Upper lobe of left lung (tissue), 6 donors: ENCODE data around the gene CCDC197. TPM values are rescaled to one million over a fixed set of nuclear protein-coding genes. Genes with fewer than 3 reads are reported as not detected.
A peak's percentile ranks its signal among the peaks of the same experiment; 100 is the strongest.

Experiments used
- ATAC-seq, 2 donors: fragments of 200-7000 bp; cut with Tn5 transposase; one replicate each; pipeline ENCODE4 v1.9.1; 2022; ENCODE audit warnings: mild to moderate bottlenecking in 2 of 2, moderate library complexity in 2 of 2; ENCODE audit not compliant: low FRiP score in 2 of 2
- DNase-seq, 2 donors: peaks; one replicate each; pipeline ENCODE4 v3.0.0-alpha.2; 2019 to 2020
- H3K27ac ChIP-seq, 4 donors: fragments of 200-600 bp; sonication (generic); one replicate each; pipeline ENCODE4 v1.5.1; 2016 to 2019
- H3K27me3 ChIP-seq, 4 donors: fragments of 200-600 bp; sonication (generic); one replicate each; pipeline ENCODE4 v1.5.1; 2017 to 2019
- H3K36me3 ChIP-seq, 4 donors: fragments of 200-600 bp; sonication (generic); one replicate each; pipeline ENCODE4 v1.5.1; 2016 to 2019
- H3K4me1 ChIP-seq, 4 donors: fragments of 200-600 bp; sonication (generic); one replicate each; pipeline ENCODE4 v1.5.1; 2018 to 2019
- H3K4me3 ChIP-seq, 4 donors: fragments of 200-600 bp; sonication (generic); one replicate each; pipeline ENCODE4 v1.5.1; 2017 to 2019; ENCODE audit warnings: mild to moderate bottlenecking in 2 of 4, moderate library complexity in 1 of 4
- H3K9me3 ChIP-seq, 4 donors: fragments of 200-600 bp; sonication (generic); one replicate each; pipeline ENCODE4 v1.5.1; 2018 to 2019
- EP300 ChIP-seq, 4 donors: sonication (generic); formaldehyde crosslinking; IDR thresholded peaks; one replicate each; pipeline ENCODE4 v1.5.1; 2017; ENCODE audit warnings: antibody characterized with exemption in 4 of 4, control low read depth in 2 of 4
- POLR2A ChIP-seq, 4 donors: fragments of 450-650 bp; IDR thresholded peaks; one replicate each; pipeline ENCODE4 v1.5.1; 2016 to 2017; ENCODE audit warnings: antibody characterized with exemption in 4 of 4, mild to moderate bottlenecking in 2 of 4
- POLR2AphosphoS5 ChIP-seq, 2 donors: sonication (generic); formaldehyde crosslinking; IDR thresholded peaks; one replicate each; pipeline ENCODE4 v1.5.1; 2017; ENCODE audit warnings: antibody characterized with exemption in 2 of 2
- WGBS, 2 donors: methylation state at CpG; one replicate each; pipeline ENCODE4 v1.1.5; 2017 to 2018; 5-methylcytosine and 5-hydroxymethylcytosine counted together
- total RNA-seq, 6 donors: library from RNA; depleted of rRNA in 4 of 6; stranded (reverse); fragments of >200 nt in 4 of 6; gene quantifications; one replicate each; pipeline versions ENCODE4 v1.1.0 to v1.2.1, GENCODE V29; 2016 to 2021
- TF ChIP-seq, protein P1 (sequence below), 6 experiments: fragments of 450-650 bp in 4 of 6; fragments of 200-600 bp in 2 of 6; sonication (generic) in 2 of 6; IDR thresholded peaks; one replicate each; pipeline ENCODE4 v1.5.1; 2016 to 2019; ENCODE audit warnings: antibody characterized with exemption in 6 of 6
- donor health status: DM: no; HTN: no; CAD: no; lungs with moderate emphysema.
- donor health status: DM: no; HTN: yes; CAD: no; lungs with severe emphysema.

The CCDC197 gene
- total RNA-seq, 6 donors from 2014 or later = not detected

- H3K36me3 ChIP-seq = no peaks in the 10 kb centered on the region
- H3K27ac ChIP-seq = no peak overlapping the region
- H3K9me3 ChIP-seq = no peaks in the 10 kb centered on the region
- TF ChIP-seq EP300 (IDR thresholded peaks at IDR 0.05) = no peak
- TF ChIP-seq POLR2A (IDR thresholded peaks at IDR 0.05) = no peak
- TF ChIP-seq, protein P1, sequence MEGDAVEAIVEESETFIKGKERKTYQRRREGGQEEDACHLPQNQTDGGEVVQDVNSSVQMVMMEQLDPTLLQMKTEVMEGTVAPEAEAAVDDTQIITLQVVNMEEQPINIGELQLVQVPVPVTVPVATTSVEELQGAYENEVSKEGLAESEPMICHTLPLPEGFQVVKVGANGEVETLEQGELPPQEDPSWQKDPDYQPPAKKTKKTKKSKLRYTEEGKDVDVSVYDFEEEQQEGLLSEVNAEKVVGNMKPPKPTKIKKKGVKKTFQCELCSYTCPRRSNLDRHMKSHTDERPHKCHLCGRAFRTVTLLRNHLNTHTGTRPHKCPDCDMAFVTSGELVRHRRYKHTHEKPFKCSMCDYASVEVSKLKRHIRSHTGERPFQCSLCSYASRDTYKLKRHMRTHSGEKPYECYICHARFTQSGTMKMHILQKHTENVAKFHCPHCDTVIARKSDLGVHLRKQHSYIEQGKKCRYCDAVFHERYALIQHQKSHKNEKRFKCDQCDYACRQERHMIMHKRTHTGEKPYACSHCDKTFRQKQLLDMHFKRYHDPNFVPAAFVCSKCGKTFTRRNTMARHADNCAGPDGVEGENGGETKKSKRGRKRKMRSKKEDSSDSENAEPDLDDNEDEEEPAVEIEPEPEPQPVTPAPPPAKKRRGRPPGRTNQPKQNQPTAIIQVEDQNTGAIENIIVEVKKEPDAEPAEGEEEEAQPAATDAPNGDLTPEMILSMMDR (IDR thresholded peaks at IDR 0.05) = no peak
- no peak for TF ChIP-seq POLR2AphosphoS5 (IDR thresholded peaks at IDR 0.05)
- 70 to 73% methylated on average over 6 to 11 of the region's 11 CpGs for WGBS, 2 donors
- H3K4me3 ChIP-seq = no peak overlapping the region
- no peaks in the 10 kb centered on the region for H3K27me3 ChIP-seq
- H3K4me1 ChIP-seq = no peaks in the 10 kb centered on the region
- DNase-seq (no peak), ATAC-seq (no peak)
Measured at GRCh38 chr14:93980456-93981201, 16.5 kb upstream of the CCDC197 start.

- DNase-seq (no peak), ATAC-seq (no peak)
- 94% methylated on average over 6 to 9 of the region's 9 CpGs for WGBS, 2 donors
- no peaks in the 10 kb centered on the region for H3K27me3 ChIP-seq
- peak overlapping the region in 1 of 4 donors; percentile 21 for H3K27ac ChIP-seq
- H3K4me3 ChIP-seq = no peak overlapping the region
- H3K9me3 ChIP-seq = no peaks in the 10 kb centered on the region
- TF ChIP-seq, protein P1 (IDR thresholded peaks at IDR 0.05) = no peak
- no peak for TF ChIP-seq POLR2A (IDR thresholded peaks at IDR 0.05)
- TF ChIP-seq POLR2AphosphoS5 (IDR thresholded peaks at IDR 0.05) = no peak
- no peak for TF ChIP-seq EP300 (IDR thresholded peaks at IDR 0.05)
- H3K4me1 ChIP-seq = no peaks in the 10 kb centered on the region
- H3K36me3 ChIP-seq = no peaks in the 10 kb centered on the region
Measured at GRCh38 chr14:93981316-93982229, 15.5 kb upstream of the CCDC197 start.

- no peaks in the 10 kb centered on the region for H3K27me3 ChIP-seq
- ATAC-seq = no peak
- no peak for DNase-seq
- no peak overlapping the region for H3K4me3 ChIP-seq
- no peak overlapping the region for H3K27ac ChIP-seq
- no peaks in the 10 kb centered on the region for H3K9me3 ChIP-seq
- H3K4me1 ChIP-seq = no peaks in the 10 kb centered on the region
- TF ChIP-seq, protein P1 (IDR thresholded peaks at IDR 0.05) = no peak
- no peak for TF ChIP-seq POLR2AphosphoS5 (IDR thresholded peaks at IDR 0.05)
- TF ChIP-seq EP300 (IDR thresholded peaks at IDR 0.05) = no peak
- TF ChIP-seq POLR2A (IDR thresholded peaks at IDR 0.05) = no peak
- 74 to 88% methylated on average over 6 to 10 of the region's 10 CpGs for WGBS, 2 donors
- no peaks in the 10 kb centered on the region for H3K36me3 ChIP-seq
Measured at GRCh38 chr14:93982230-93983007, 14.7 kb upstream of the CCDC197 start.

DNA sequence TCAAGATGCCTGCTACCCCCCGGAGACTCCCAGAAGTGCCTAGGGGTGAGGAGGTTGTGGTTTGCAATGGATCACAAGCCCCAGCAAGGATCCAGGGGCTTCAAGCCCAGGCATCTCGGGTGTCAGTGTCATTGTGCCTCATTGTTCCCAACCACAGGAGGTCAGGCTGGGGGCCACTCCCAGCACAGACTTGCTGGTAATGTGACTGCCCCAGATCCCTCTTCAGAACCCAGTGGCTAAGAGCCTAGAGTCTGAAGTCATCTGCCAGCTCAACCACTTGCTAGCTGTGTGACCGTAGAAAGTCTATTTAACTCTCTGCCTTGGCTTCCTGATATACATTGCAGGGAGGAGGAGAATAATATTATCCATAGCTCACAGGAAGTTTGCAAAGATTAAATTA is 13.0 kb upstream of the CCDC197 start:
- Histone ChIP-seq H3K9me3 (no peaks in the 10 kb centered on the region), H3K4me1 (no peaks in the 10 kb centered on the region), H3K4me3 (no peak overlapping the region), H3K27me3 (no peaks in the 10 kb centered on the region), H3K36me3 (no peaks in the 10 kb centered on the region), H3K27ac (no peak overlapping the region)
- DNase-seq (no peak), ATAC-seq (no peak)
- TF ChIP-seq, protein P1 (IDR thresholded peaks at IDR 0.05) = no peak
- TF ChIP-seq EP300 (IDR thresholded peaks at IDR 0.05) = no peak
- TF ChIP-seq POLR2AphosphoS5 (IDR thresholded peaks at IDR 0.05) = no peak
- TF ChIP-seq POLR2A (IDR thresholded peaks at IDR 0.05) = no peak
- 79 to 82% methylated on average over 2 to 3 of the region's 3 CpGs for WGBS, 2 donors
